HG03354 (cell line): ENCODE results near the gene RCAN1.

Experiments used
- ATAC-seq: cut with Tn5 transposase; IDR thresholded peaks from one replicate; pipeline ENCODE4 v1.9.1; 2021; ENCODE audit warnings: mild to moderate bottlenecking; ENCODE audit not compliant: unreplicated experiment, poor library complexity, severe bottlenecking

RCAN1 gene

GRCh38 chr21:34603002-34603709 is 11.8 kb downstream of the RCAN1 start:
- peak; percentile 55 for ATAC-seq

GRCh38 chr21:34602061-34602460 is 12.9 kb downstream of the RCAN1 start:
- no peak for ATAC-seq

- no peak for ATAC-seq
These were observed 15.3 kb downstream of the RCAN1 start for GRCh38 chr21:34599534-34600101.

GRCh38 chr21:34598931-34599400 is 15.9 kb downstream of the RCAN1 start:
- ATAC-seq: no peak

GRCh38 chr21:34597406-34597805 is 17.5 kb downstream of the RCAN1 start:
- ATAC-seq: no peak

GRCh38 chr21:34596561-34597271 is 18.2 kb downstream of the RCAN1 start:
- ATAC-seq: no peak

GRCh38 chr21:34595457-34595856 is 19.5 kb downstream of the RCAN1 start:
- no peak for ATAC-seq

- ATAC-seq: no peak
These were observed 20.2 kb downstream of the RCAN1 start for GRCh38 chr21:34594566-34595234.

GRCh38 chr21:34593954-34594531 is 20.9 kb downstream of the RCAN1 start:
- no peak for ATAC-seq

- ATAC-seq: no peak
These were observed 21.5 kb downstream of the RCAN1 start for GRCh38 chr21:34593423-34593822.

- ATAC-seq: no peak
These were observed 22.6 kb downstream of the RCAN1 start for GRCh38 chr21:34592120-34592955.

GRCh38 chr21:34590520-34590919 is 24.4 kb downstream of the RCAN1 start:
- ATAC-seq: no peak

- no peak for ATAC-seq
These were observed 25.2 kb downstream of the RCAN1 start for GRCh38 chr21:34589511-34590282.

GRCh38 chr21:34583926-34584563 is 30.9 kb downstream of the RCAN1 start:
- ATAC-seq: no peak

GRCh38 chr21:34582506-34583150 is 32.3 kb downstream of the RCAN1 start:
- peak; percentile 66 for ATAC-seq

GRCh38 chr21:34580181-34580700 is 34.7 kb downstream of the RCAN1 start:
- ATAC-seq: no peak

GRCh38 chr21:34579411-34579810 is 35.5 kb downstream of the RCAN1 start:
- ATAC-seq: no peak
